Renal cortex interstitium (tissue), 15 donors: ENCODE data around the gene C10orf88. TPM values are rescaled to one million over a fixed set of nuclear protein-coding genes. Genes with fewer than 3 reads are reported as not detected.
A peak's percentile ranks its signal among the peaks of the same experiment; 100 is the strongest.

Experiments
- DNase-seq, 11 donors: peaks; one replicate each; pipeline ENCODE4 v3.0.0-alpha.2; 2013; ENCODE audit warnings: low read depth in 9 of 11, low spot score in 4 of 11; ENCODE audit errors: extremely low read depth in 1 of 11
- long read RNA-seq, 16 experiments: transcript quantifications; one replicate each; lab custom pipeline, GENCODE V29; 2026
- polyA plus RNA-seq, 3 donors: library from polyadenylated mRNA; unstranded; fragments of 120-200 nt; gene quantifications; one replicate each; pipeline ENCODE4 v1.2.1, GENCODE V29; 2013; ENCODE audit not compliant: insufficient read length in 3 of 3

The C10orf88 gene
- polyA plus RNA-seq = 10 to 100 TPM; 17.9 to 22.1 (median 18.1) TPM
- long read RNA-seq, donor 1, partial matches to known transcripts = 0 of 2 reads
- long read RNA-seq, donor 1, other reads (novel, unspliced or antisense) = 0 of 2 reads
- long read RNA-seq, donor 2, partial matches to known transcripts = 0 of 1 reads
- long read RNA-seq, donor 2, other reads (novel, unspliced or antisense) = 0 of 1 reads
- long read RNA-seq, donor 3, transcript C10orf88-204 (6 exons, 2,482 nt) = major isoform, 7 of 8 reads
- long read RNA-seq, donor 3, partial matches to known transcripts = 0 of 8 reads
- long read RNA-seq, donor 3, other reads (novel, unspliced or antisense) = 0 of 8 reads
- long read RNA-seq, donor 4, partial matches to known transcripts = 0 of 4 reads
- long read RNA-seq, donor 4, other reads (novel, unspliced or antisense) = 0 of 4 reads
- long read RNA-seq, donor 5 = 0 reads
- long read RNA-seq, donor 6, partial matches to known transcripts = 0 of 3 reads
- long read RNA-seq, donor 6, other reads (novel, unspliced or antisense) = 0 of 3 reads
- long read RNA-seq, donor 7, partial matches to known transcripts = 0 of 3 reads
- long read RNA-seq, donor 7, other reads (novel, unspliced or antisense) = 0 of 3 reads
- long read RNA-seq, donor 8, transcript C10orf88-204 (6 exons, 2,482 nt) = major isoform, 6 of 7 reads
- long read RNA-seq, donor 8, partial matches to known transcripts = 0 of 7 reads
- long read RNA-seq, donor 8, other reads (novel, unspliced or antisense) = 0 of 7 reads
- long read RNA-seq, donor 9, partial matches to known transcripts = 0 of 2 reads
- long read RNA-seq, donor 9, other reads (novel, unspliced or antisense) = 0 of 2 reads
- long read RNA-seq, donor 10, partial matches to known transcripts = 0 of 4 reads
- long read RNA-seq, donor 10, other reads (novel, unspliced or antisense) = 0 of 4 reads
- long read RNA-seq, donor 11, transcript C10orf88-204 (6 exons, 2,482 nt) = major isoform, 5 of 5 reads
- long read RNA-seq, donor 11, partial matches to known transcripts = 0 of 5 reads
- long read RNA-seq, donor 11, other reads (novel, unspliced or antisense) = 0 of 5 reads
- long read RNA-seq, donor 12 = 0 reads
- long read RNA-seq, donor 13 = 0 reads
- long read RNA-seq, donor 14, partial matches to known transcripts = 0 of 4 reads
- long read RNA-seq, donor 14, other reads (novel, unspliced or antisense) = 0 of 4 reads
- long read RNA-seq, donor 15, partial matches to known transcripts = 0 of 1 reads
- long read RNA-seq, donor 15, other reads (novel, unspliced or antisense) = 0 of 1 reads
- long read RNA-seq, donor 16, transcript C10orf88-204 (6 exons, 2,482 nt) = major isoform, 15 of 33 reads
- long read RNA-seq, donor 16, partial matches to known transcripts = 16 of 33 reads
- long read RNA-seq, donor 16, other reads (novel, unspliced or antisense) = 0 of 33 reads

DNA sequence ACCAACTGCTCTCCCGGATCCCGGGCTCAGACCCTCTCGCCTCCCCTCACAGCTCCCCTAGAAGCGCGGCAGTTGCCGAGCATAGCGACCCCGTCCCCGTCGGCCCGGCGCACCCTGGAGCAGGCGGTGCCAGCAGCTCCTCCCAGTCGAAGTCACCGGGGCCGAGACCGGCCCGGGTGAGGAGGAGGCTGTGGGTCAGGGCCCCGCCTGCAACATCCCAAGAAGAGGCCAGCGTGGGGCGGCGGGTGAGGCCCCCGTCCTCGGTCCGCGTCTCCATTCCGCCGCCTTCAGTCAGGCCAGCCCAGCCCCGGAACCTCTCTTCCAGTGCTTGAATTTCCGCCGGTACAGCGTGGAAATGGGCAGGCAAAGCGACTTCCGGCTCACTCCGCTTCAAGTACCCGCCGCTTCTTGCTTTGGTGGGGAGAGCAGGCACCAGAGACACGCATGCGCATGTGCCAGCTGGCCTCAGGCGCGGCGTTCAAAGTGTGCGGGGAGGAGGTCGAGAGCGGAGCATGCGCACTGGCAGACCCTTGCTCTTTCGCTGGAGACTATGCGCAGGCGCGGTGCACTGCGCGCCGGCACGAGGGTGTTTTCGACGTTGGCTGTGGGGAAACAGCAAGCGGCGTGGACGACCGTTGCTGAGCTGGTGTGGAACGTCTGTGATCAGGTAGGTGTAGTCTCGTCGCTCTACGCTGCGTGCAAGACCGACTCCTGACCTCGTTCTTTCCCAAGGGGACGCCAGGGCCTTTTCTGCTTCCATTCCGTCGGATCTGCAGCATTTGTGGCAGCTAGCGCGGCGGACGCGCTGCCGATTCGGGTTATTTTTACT is at the start of gene C10orf88:
Gene C10orf88 (minus strand): TSS at position 326 of the 829 bp plus-strand sequence. CDS start 49 bp downstream, at position 277.
- DNase-seq = peak; percentile 89 to 98 (median 97)

DNA sequence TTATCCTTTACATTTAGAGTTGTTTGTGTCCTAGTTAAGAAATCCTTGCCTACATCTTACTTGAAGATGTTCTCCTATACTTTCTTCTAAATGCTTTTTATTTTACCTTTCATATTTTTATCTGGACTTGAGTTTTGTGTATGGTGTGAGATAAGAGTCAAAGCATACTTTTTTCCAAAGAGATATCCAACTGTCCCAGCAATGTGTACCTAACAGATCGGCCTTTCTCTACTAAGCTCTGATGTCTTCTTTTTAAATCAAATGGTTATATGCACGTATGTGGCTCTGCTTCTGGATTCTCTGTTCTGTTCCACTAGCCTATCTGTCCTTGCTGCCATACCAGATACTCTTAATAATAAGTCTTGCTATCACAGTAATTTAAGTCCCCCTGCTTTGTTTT is 47.3 kb upstream of the C10orf88 start:
- no peak for DNase-seq

- no peak for DNase-seq
Measured at GRCh38 chr10:123000155-123000554, 46.1 kb upstream of the C10orf88 start.

DNA sequence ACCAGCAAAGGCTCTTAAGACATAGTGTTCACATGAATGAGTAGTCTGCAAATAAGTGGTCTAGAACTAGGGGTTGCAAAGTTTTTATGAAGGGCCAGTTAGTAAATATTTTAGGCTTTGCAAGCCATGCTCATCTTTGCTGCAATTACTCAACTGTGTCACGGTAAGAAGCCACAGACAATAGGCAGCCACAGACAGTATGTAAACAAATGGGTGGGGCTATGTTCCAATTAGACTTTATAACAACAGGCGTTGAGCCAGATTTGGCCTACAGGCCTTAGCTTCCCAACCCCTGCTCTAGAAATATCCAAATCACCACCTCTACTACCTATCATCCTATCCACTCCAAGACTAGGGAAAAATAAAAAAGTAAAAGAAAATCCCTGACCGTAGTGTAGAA is 45.3 kb upstream of the C10orf88 start:
- DNase-seq = no peak

- DNase-seq = no peak
Measured at GRCh38 chr10:122998934-122999333, 44.9 kb upstream of the C10orf88 start.

DNA sequence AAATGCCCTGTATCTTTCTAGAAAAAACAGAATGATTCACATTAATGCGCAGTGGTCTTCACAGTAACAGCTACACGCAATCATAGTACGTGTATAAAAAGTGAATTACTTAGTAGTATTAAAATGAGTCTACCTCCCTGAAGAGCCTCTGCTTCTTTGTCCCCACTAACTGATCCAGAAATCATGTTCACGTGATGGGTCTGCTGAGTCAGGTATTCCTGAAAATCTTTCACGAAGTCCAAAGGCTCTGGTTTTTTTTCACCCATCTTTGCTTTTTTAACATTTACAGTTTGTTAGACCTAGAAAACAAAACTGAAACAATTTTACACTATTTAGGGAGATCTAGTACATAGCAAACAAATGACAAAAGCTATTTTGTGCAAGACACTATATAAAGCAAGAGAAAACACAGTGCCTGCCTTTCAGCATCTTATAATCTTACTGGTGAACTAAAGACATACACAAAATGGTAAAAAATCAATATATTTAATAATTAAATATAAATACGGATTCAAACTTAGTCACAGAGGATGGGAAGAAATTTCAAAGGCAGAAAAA is 44.4 kb upstream of the C10orf88 start:
- no peak for DNase-seq

DNA sequence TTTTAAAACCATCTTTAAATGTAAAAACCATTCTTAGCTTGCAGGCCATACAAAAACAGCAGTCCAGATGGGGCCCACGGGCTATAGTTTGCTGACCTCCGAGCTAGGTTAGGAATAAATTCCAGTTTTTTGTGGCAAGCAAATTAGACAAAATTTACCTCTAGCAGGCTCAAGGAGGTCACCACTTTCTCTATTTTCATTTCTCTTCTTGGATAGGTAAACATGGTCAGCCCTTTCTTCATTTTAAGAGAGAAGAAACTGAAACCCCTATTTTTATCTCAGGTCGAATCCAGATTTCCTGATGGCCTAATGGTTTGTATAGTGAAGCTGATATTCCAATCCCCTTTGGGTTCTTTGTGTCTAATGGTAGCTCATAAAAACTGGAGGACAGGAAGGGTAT is 43.8 kb upstream of the C10orf88 start:
- no peak for DNase-seq

GRCh38 chr10:122995936-122996335 is 41.9 kb upstream of the C10orf88 start:
- no peak for DNase-seq

- no peak for DNase-seq
Measured at GRCh38 chr10:122993797-122994336, 39.8 kb upstream of the C10orf88 start.

DNA sequence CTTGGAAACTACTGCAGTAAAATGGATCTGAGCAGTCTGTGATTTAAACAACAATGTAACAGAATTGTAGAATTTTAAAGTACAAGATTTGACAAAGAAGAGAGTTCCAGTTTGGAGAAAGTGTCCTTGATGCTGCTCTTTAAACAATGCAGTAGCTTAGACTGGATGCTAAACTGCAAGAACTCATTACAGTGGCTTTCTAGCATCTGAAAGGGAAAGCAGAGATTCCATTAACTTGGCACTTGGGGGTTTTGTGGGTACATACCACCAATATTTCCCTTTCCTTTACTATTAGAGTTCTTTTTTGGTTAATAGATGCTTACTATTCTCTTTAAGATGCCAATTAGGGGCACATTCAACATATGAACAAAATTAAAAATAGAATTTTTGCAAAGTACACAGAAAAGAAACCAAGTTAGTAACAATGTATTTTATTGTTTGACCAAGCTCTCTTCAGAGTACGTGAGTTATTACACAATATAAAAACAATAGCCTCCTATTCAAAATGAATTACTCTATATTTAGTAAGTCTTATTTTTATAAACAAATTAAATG is 38.1 kb upstream of the C10orf88 start:
- no peak for DNase-seq

DNA sequence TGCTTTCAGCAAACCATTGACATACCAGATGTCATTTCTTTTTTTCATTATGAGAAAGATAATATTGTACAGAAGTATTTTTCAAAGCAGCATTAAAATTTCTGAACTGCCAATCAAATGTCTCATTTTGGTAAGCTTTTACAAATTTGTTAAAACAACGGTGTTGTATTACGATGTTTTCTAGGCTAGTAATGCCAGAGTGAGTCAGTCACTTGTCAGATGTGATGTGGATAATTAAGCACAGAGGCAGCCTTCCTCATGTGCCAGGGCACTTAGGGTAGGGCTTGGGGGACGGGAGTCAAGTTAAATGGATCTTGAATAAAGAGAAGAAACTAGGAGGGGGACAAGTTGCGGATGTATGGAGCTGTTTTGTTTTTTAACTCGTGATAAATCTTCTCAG is 36.3 kb upstream of the C10orf88 start:
- no peak for DNase-seq

DNA sequence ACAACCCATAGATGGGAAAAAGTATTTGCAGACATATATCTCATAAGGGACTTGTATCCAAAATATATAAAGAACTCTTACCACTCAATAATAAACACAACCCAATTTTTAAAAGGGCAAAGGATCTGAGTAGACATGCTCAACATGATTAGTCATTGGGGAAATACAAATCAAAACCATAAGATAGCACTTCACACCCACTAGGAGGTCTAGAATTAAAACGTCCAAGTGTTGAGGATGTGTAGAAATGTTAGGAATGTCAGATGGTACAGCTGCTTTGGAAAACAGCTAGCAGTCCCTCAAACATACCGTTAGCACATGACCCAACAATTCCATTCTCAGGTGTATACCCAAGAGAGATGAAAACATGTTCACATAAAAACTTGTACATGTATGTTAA is 34.5 kb upstream of the C10orf88 start:
- DNase-seq = no peak

GRCh38 chr10:122986335-122986734 is 32.3 kb upstream of the C10orf88 start:
- no peak for DNase-seq

- DNase-seq = no peak
Measured at GRCh38 chr10:122984708-122985107, 30.7 kb upstream of the C10orf88 start.

DNA sequence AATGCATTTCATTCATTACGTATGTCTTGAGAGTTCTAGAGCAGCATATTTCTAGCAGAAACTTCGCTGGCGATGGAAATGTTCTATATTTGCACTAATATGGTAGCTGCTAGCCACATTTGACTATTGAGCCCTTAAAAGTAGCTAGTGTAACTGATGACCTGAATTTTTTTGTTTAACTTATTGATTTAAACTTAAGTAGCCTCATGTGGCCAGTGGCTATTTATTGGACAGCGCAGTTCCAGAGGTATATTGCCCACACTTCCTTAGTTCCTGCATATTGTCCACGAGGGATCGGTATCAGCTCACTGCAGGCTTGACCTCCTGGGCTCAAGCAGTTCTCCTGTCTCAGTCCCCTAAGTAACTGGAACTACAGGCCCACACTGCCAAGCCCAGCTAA is 29.9 kb upstream of the C10orf88 start:
- no peak for DNase-seq

GRCh38 chr10:122981066-122981464 is 27.0 kb upstream of the C10orf88 start:
- peak in 4 of 11 donors; percentile 17 to 29 (median 22) for DNase-seq
